Astrocyte of the spinal cord (primary cell): ENCODE results near the gene SDSL.

Experiments
- DNase-seq: peaks from one replicate; pipeline ENCODE4 v3.0.0; 2011; ENCODE audit warnings: low read depth, low spot score
- H3K4me3 ChIP-seq: 2 replicates; pipeline ENCODE4 v1.5.1; 2011; ENCODE audit warnings: low read depth, mild to moderate bottlenecking, low read length, moderate library complexity
- in situ Hi-C: cut with HindIII; loops from 2 replicates; pipeline ENCODE4 v1.10.0; 2017; ENCODE audit warnings: low sequenced_read_pairs
- TF ChIP-seq, protein P1 (sequence below): IDR thresholded peaks from 2 replicates; pipeline ENCODE4 v1.5.1; 2012; ENCODE audit warnings: low read depth, mild to moderate bottlenecking, low read length, inconsistent platforms

SDSL gene

DNA sequence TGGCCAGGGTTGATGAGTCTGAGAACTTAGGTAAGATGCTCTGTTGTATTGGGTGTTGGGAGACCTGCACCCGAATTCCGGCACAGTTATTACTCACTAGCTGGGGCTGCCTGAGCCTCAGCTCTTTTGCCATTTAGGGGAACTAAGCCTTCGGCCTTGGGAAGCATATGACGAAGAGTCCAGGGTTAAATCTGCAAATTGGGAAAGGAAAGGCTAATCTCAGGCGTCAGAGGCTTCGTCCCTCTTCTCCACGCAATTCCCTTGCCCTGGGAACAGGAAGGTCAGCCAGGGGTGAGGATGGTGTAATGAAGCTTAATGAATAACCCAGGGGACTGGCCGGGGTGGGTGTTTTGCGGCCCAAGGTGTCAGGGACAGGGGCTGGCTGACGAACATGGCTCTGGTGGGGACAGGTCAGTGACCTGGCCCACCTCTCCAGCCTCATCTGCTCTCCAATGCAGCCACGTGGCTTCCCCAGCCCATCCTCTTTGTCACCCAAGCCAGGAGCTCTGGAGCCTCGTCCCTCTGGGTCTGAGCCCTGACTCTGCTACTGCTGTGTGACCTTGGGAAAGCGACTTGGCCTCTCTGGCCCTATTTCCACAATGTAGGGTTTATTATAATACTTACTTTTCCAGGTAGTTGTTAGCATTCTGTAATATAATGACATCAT lies 3.8 kb upstream of the SDSL start:
- no peak for DNase-seq
- in situ Hi-C loops: no loop called here
- no peak overlapping the region for H3K4me3 ChIP-seq
- TF ChIP-seq, protein P1, sequence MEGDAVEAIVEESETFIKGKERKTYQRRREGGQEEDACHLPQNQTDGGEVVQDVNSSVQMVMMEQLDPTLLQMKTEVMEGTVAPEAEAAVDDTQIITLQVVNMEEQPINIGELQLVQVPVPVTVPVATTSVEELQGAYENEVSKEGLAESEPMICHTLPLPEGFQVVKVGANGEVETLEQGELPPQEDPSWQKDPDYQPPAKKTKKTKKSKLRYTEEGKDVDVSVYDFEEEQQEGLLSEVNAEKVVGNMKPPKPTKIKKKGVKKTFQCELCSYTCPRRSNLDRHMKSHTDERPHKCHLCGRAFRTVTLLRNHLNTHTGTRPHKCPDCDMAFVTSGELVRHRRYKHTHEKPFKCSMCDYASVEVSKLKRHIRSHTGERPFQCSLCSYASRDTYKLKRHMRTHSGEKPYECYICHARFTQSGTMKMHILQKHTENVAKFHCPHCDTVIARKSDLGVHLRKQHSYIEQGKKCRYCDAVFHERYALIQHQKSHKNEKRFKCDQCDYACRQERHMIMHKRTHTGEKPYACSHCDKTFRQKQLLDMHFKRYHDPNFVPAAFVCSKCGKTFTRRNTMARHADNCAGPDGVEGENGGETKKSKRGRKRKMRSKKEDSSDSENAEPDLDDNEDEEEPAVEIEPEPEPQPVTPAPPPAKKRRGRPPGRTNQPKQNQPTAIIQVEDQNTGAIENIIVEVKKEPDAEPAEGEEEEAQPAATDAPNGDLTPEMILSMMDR: no peak

DNA sequence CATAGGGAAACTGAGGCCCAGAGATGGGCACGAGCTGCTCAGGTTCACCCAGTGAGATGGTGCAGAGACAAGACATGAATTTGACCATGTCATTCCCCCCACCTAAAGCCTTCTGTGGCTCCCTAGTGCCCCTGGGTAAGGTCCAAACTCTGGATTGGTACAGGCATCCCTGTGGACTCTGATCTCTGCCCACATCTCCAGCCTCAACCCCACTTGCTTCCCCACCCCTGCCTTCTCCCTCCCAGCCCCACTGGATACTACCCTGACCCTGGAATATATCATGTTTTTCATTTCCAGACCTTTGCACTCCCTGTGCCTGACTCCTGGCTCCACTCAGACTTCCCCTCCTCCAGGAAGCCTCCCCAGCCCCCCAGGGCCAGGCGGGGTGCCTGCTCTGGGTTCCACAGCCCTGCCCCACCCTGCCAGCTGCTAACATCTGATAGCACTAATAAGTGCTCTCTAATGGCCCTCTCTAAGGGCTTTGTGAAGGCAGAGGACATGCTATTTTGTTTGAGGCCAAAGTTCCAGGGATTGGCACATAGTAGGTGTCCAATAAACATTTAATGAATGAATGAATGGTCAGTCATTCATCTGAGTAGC lies 1.1 kb upstream of the SDSL start:
- no peak overlapping the region for H3K4me3 ChIP-seq
- TF ChIP-seq, protein P1: no peak
- DNase-seq: no peak
- in situ Hi-C loops: no loop called here

DNA sequence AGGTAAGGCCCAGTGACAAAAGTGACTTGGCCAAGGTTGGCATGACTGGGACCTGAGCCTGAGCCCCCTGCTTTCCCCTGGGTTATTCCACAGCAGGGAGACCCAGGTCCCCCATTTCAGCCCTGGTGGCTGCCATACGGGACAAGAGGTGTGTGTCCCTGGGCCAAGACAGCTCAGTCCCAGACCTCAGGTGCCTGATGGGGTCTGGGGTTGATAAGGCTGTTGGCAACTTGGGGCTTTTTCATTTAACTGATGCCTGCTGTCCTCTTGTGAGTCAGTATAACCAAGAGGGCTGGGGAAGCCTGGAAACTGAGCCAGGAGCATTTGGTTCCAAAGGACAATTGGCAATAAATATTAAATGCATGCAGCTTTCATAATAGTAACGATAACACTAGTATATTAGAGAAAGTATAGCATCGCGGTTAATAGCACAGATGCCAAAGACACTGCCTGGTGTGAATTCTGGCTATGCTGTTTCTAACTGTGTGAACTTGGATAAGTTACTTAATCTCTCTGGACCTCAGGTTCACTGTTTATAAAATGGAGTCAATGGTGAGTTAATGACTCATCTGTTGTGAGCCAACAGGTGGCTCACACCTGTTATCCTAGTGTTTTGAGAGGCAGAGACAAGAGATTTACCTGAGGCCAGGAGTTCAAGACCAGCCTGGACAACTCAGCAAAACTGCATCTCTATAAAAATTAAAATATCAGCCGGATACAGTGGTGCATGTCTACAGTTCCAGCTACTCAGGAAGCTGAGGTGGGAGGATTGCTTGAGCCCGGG lies 898 bp downstream of the SDSL start:
- in situ Hi-C loops: no loop called here

DNA sequence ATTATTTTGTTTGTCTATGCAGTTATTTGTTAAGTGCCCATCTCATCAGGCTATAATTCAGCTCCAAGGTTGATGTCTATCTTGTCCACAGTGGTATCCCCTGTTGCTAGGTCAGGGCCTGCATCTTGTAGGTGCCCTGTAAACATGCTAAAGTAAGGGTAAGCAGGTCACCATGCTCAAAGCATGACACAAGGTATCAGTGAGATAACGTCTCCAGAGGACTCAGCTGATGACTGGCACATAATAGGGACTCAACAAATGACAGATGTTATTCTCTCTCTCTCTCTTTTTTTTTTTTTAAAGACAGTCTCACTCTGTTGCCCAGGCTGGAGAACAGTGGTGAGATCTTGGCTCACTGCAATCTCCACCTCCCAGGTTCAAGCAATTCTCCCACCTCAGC lies 2.3 kb downstream of the SDSL start:
- no peak overlapping the region for H3K4me3 ChIP-seq
- TF ChIP-seq, protein P1: no peak
- in situ Hi-C loops: no loop called here
- DNase-seq: no peak

More for the DNA sequence above, 898 bp downstream of the SDSL start:
- TF ChIP-seq, protein P1: no peak
- peak overlapping the region; percentile 59 for H3K4me3 ChIP-seq
- no peak for DNase-seq

DNA sequence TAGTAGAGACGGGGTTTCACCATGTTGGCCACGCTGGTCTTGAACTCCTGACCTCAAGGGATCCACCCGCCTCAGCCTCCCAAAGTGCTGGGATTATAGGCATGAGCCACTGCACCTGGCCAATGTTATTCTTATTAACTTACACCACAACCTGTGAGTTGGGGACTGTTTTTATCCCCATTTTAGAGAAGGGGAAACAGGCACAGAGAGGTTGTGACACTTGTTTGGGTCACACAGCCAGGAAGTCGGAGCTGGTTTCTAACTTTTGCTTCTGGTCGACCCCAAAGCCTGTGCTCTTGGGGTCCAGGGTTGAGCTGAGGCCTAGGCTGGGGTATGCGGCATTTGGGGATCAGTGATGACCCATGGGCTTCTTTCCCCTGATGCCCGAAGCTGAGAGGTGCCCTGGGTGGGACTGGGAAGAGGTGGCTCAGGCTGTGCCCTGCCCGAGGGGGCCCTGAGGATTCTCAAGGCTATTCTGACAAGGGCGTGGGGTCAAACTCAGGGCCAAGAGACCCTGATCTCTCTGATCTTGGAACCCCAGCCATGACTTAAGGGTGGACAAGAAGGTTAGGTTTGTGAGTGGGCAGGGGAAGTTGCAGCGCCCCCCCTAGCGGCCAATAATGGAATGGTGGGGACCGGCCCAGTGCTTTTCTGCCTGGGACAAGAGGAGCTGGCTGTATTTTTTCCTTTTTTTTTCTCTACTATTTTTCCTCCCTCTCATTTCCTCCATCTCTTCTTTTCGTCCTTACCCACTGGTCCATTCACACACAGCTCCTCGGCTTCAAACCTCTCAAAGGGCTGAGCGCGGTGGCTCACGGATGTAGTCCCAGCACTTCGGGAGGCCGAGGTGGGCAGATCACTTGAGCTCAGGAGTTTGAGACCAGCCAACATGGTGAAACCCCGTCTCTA lies 3.0 kb downstream of the SDSL start:
- DNase-seq: peak; percentile 58
- no peak overlapping the region for H3K4me3 ChIP-seq
- in situ Hi-C loops: no loop called here
- TF ChIP-seq, protein P1: peak; percentile 90

DNA sequence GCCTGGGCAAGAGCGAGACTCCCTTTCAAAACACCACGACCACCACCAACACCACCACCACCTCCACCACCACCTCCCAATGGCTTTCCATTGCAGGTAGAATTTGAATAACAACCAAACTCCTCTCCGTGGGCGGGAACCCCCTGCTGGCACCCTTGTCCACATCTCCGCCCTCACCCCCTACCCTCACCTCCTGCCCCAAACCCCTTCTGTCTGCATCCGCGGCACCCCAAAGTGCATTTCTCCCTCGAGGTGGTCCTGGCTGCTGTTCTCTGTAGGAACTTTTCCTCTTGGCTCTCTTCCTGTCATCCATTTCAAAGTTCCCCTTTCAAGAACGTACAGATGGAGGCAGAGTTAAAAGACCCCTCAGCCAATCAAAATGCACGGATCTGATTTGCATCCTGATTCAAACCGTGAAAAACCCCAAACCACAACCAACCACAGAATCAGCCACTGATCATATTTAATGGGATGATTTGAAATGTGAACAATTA lies 3.8 kb downstream of the SDSL start:
- no peak for DNase-seq
- TF ChIP-seq, protein P1: no peak
- H3K4me3 ChIP-seq: no peak overlapping the region
- in situ Hi-C loops: no loop called here
